ENCODE measurements around the gene DBNDD1. TPM values are rescaled to one million over a fixed set of nuclear protein-coding genes. Genes with fewer than 3 reads are reported as not detected.
"Not testable (repeated sequence)": the region's sequence is repeated elsewhere in the genome, so short reads cannot be mapped to it uniquely, and the experiment has no call there.

The DBNDD1 gene
- total and polyA plus RNA-seq, 4 donors, result 0.09 to 1.5 (median 0.82) TPM

GRCh38 chr16:89996178-89996489 is 23.1 kb downstream of the DBNDD1 start:
- H3K27me3 ChIP-seq (ENCODE audit: control insufficient read depth in 4 of 4, insufficient read depth in 4 of 4, low read length in 3 of 4), result no peaks in the 10 kb centered on the region
- peaks cover 6 to 30% (median 9%) of the 10 kb centered on the region in 4 donors for H3K36me3 ChIP-seq (ENCODE audit: control insufficient read depth in 4 of 4, insufficient read depth in 3 of 4, low read depth in 1 of 4, low read length in 3 of 4)
- H3K4me1 ChIP-seq (ENCODE audit: control insufficient read depth in 4 of 4, insufficient read depth in 4 of 4, low read length in 3 of 4), result no peaks in the 10 kb centered on the region
- DNase-seq (ENCODE audit: low spot score), result no peak
- TF ChIP-seq MAX (IDR thresholded peaks at IDR 0.05) (no peak), RAD21 (IDR thresholded peaks at IDR 0.05) (no peak), RXRA (IDR thresholded peaks at IDR 0.05) (no peak), HNF4G (IDR thresholded peaks at IDR 0.05) (no peak), SP1 (IDR thresholded peaks at IDR 0.05) (no peak), FOXA1 (IDR thresholded peaks at IDR 0.05) (no peak), YY1 (IDR thresholded peaks at IDR 0.05) (no peak), ZBTB33 (IDR thresholded peaks at IDR 0.05) (no peak), NR2F2 (IDR thresholded peaks at IDR 0.05) (no peak), REST (IDR thresholded peaks at IDR 0.05) (no peak), FOXA2 (IDR thresholded peaks at IDR 0.05) (no peak), TAF1 (conservative IDR thresholded peaks at IDR 0.05) (no peak), HNF4A (conservative IDR thresholded peaks at IDR 0.05) (no peak), JUND (IDR thresholded peaks at IDR 0.05) (no peak), ATF3 (IDR thresholded peaks at IDR 0.05) (no peak), GABPA (IDR thresholded peaks at IDR 0.05 in 1 of 2, conservative IDR thresholded peaks at IDR 0.05 in 1 of 2) (no peak), EGR1 (IDR thresholded peaks at IDR 0.05; ENCODE audit: low read depth in 2 of 2) (no peak)
- TF ChIP-seq, protein P1, sequence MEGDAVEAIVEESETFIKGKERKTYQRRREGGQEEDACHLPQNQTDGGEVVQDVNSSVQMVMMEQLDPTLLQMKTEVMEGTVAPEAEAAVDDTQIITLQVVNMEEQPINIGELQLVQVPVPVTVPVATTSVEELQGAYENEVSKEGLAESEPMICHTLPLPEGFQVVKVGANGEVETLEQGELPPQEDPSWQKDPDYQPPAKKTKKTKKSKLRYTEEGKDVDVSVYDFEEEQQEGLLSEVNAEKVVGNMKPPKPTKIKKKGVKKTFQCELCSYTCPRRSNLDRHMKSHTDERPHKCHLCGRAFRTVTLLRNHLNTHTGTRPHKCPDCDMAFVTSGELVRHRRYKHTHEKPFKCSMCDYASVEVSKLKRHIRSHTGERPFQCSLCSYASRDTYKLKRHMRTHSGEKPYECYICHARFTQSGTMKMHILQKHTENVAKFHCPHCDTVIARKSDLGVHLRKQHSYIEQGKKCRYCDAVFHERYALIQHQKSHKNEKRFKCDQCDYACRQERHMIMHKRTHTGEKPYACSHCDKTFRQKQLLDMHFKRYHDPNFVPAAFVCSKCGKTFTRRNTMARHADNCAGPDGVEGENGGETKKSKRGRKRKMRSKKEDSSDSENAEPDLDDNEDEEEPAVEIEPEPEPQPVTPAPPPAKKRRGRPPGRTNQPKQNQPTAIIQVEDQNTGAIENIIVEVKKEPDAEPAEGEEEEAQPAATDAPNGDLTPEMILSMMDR (IDR thresholded peaks at IDR 0.05; ENCODE audit: low read depth, low read length, missing input control), result no peak
- 99% methylated on average over 1 of the region's 1 CpG for WGBS
- no peak overlapping the region for H3K9ac ChIP-seq (ENCODE audit: low read depth in 1 of 2, low read length in 2 of 2)
- H3K27ac ChIP-seq (ENCODE audit: low read depth in 1 of 2, low read length in 2 of 2), result peak overlapping the region in 1 of 2 donors; percentile 16
- H3K4me3 ChIP-seq (ENCODE audit: low read depth in 1 of 3, low read length in 3 of 3), result no peak overlapping the region
- H3K9me3 ChIP-seq (ENCODE audit: control insufficient read depth in 4 of 4, low read length in 3 of 4), result no peaks in the 10 kb centered on the region

GRCh38 chr16:89995475-89996177 is 23.6 kb downstream of the DBNDD1 start:
- DNase-seq (ENCODE audit: low spot score); H3K27me3 ChIP-seq (ENCODE audit: control insufficient read depth in 4 of 4, insufficient read depth in 4 of 4, low read length in 3 of 4); H3K9ac ChIP-seq (ENCODE audit: low read depth in 1 of 2, low read length in 2 of 2); H3K9me3 ChIP-seq (ENCODE audit: control insufficient read depth in 4 of 4, low read length in 3 of 4); H3K4me1 ChIP-seq (ENCODE audit: control insufficient read depth in 4 of 4, insufficient read depth in 4 of 4, low read length in 3 of 4); H3K4me3 ChIP-seq (ENCODE audit: low read depth in 1 of 3, low read length in 3 of 3): not testable (repeated sequence)
- WGBS, result 88% methylated on average over 7 of the region's 7 CpGs
- Histone ChIP-seq H3K27ac (ENCODE audit: low read depth in 1 of 2, low read length in 2 of 2) (peak overlapping the region; percentile 16 to 73), H3K36me3 (ENCODE audit: control insufficient read depth in 4 of 4, insufficient read depth in 3 of 4, low read depth in 1 of 4, low read length in 3 of 4) (peaks cover 6 to 34% (median 12%) of the 10 kb centered on the region in 4 donors)

DNA sequence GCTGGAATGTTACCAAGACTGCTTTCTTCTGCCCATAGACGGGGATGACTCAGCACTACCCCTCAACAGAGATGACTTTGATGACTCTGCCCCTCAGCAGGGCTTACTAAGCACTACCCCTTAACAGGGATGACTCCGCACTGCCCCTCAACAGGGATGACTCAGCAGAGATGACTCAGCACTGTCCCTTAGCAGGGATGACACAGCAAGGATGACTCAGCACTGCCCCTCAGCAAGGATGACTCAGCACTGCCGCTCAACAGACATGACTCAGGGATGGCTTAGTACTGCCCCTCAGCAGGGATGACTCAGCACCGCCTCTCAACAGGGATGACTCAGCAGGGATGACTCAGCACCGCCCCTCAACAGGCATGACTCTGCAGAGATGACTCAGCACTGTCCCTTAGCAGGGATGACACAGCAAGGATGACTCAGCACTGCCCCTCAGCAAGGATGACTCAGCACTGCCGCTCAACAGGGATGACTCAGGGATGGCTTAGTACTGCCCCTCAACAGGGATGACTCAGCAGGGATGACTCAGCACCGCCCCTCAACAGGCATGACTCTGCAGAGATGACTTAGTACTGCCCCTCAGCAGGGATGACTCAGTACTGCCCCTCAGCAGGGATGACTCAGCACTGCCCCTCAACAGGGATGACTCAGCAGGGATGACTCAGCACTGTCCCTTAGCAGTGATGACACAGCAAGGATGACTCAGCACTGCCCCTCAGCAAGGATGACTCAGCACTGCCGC is 24.4 kb downstream of the DBNDD1 start:
- WGBS, result 81% methylated on average over 8 of the region's 8 CpGs
- H3K4me1 ChIP-seq (ENCODE audit: control insufficient read depth in 4 of 4, insufficient read depth in 4 of 4, low read length in 3 of 4); H3K9ac ChIP-seq (ENCODE audit: low read depth in 1 of 2, low read length in 2 of 2); H3K9me3 ChIP-seq (ENCODE audit: control insufficient read depth in 4 of 4, low read length in 3 of 4); DNase-seq (ENCODE audit: low spot score); H3K27me3 ChIP-seq (ENCODE audit: control insufficient read depth in 4 of 4, insufficient read depth in 4 of 4, low read length in 3 of 4); H3K4me3 ChIP-seq (ENCODE audit: low read depth in 1 of 3, low read length in 3 of 3): not testable (repeated sequence)
- H3K27ac ChIP-seq (ENCODE audit: low read depth in 1 of 2, low read length in 2 of 2), result peak overlapping the region; percentile 16 to 73
- H3K36me3 ChIP-seq (ENCODE audit: control insufficient read depth in 4 of 4, insufficient read depth in 3 of 4, low read depth in 1 of 4, low read length in 3 of 4), result peaks cover 4 to 34% (median 12%) of the 10 kb centered on the region in 4 donors
